Measurements from ENCODE around the gene CCL7. TPM values are rescaled to one million over a fixed set of nuclear protein-coding genes. Genes with fewer than 3 reads are reported as not detected.

CCL7 gene
- total RNA-seq, 2 experiments from 2014 or later, result not detected

GRCh38 chr17:34236281-34236892, 33.6 kb upstream of the CCL7 start:
- no peaks in the 10 kb centered on the region for H3K4me1 Mint-ChIP-seq (ENCODE audit: low read depth)
- ChIA-PET CTCF (no interaction called here), POLR2A (no interaction called here)
- peaks cover 30% of the 10 kb centered on the region for H3K27me3 Mint-ChIP-seq
- Histone ChIP-seq H3K9me3 (ENCODE audit: control insufficient read depth in 1 of 2, insufficient read depth in 1 of 2, low read length in 2 of 2) (no peaks in the 10 kb centered on the region), H3K4me3 (ENCODE audit: low read length) (no peak overlapping the region), H3K36me3 (ENCODE audit: insufficient read depth, low read length) (no peaks in the 10 kb centered on the region), H3K27ac (ENCODE audit: low read depth in 1 of 2, low read length in 2 of 2) (no peak overlapping the region), H3K27me3 (ENCODE audit: control insufficient read depth in 1 of 2, insufficient read depth in 2 of 2, low read length in 2 of 2) (peaks cover 0 to 2% of the 10 kb centered on the region in 2 experiments), H3K4me1 (ENCODE audit: insufficient read depth, low read length) (no peaks in the 10 kb centered on the region)
- ATAC-seq (ENCODE audit: poor library complexity) (no peak), DNase-seq (peak in 1 of 14 experiments; percentile 24)
- no peaks in the 10 kb centered on the region for H3K9me3 Mint-ChIP-seq
- TF ChIP-seq CTCF (IDR thresholded peaks at IDR 0.05), result no peak
- H3K4me3 Mint-ChIP-seq, result no peak overlapping the region
- no peaks in the 10 kb centered on the region for H3K36me3 Mint-ChIP-seq (ENCODE audit: low read depth)
- H3K27ac Mint-ChIP-seq, result no peak overlapping the region
- intact Hi-C loops (cut with DNase I, micrococcal nuclease), result no loop called here

- no peak for ATAC-seq (ENCODE audit: poor library complexity)
- intact Hi-C loops (cut with DNase I, micrococcal nuclease), result no loop called here
- no peak for DNase-seq
- H3K4me1 Mint-ChIP-seq (ENCODE audit: low read depth), result no peaks in the 10 kb centered on the region
- H3K36me3 Mint-ChIP-seq (ENCODE audit: low read depth), result no peaks in the 10 kb centered on the region
- no peak overlapping the region for H3K4me3 ChIP-seq (ENCODE audit: low read length)
- no peak for TF ChIP-seq CTCF (IDR thresholded peaks at IDR 0.05)
- CTCF ChIA-PET, result no interaction called here
- peaks cover 0 to 2% of the 10 kb centered on the region in 2 experiments for H3K27me3 ChIP-seq (ENCODE audit: control insufficient read depth in 1 of 2, insufficient read depth in 2 of 2, low read length in 2 of 2)
- H3K36me3 ChIP-seq (ENCODE audit: insufficient read depth, low read length), result no peaks in the 10 kb centered on the region
- peaks cover 28% of the 10 kb centered on the region for H3K27me3 Mint-ChIP-seq
- no peaks in the 10 kb centered on the region for H3K4me1 ChIP-seq (ENCODE audit: insufficient read depth, low read length)
- H3K27ac Mint-ChIP-seq, result no peak overlapping the region
- H3K9me3 Mint-ChIP-seq, result no peaks in the 10 kb centered on the region
- H3K9me3 ChIP-seq (ENCODE audit: control insufficient read depth in 1 of 2, insufficient read depth in 1 of 2, low read length in 2 of 2), result no peaks in the 10 kb centered on the region
- H3K27ac ChIP-seq (ENCODE audit: low read depth in 1 of 2, low read length in 2 of 2), result no peak overlapping the region
- POLR2A ChIA-PET, result no interaction called here
- H3K4me3 Mint-ChIP-seq, result no peak overlapping the region
These were observed 32.6 kb upstream of the CCL7 start for GRCh38 chr17:34237458-34237857.

- Mint-ChIP-seq H3K4me3 (no peak overlapping the region), H3K9me3 (no peaks in the 10 kb centered on the region), H3K27me3 (peaks cover 20% of the 10 kb centered on the region), H3K4me1 (ENCODE audit: low read depth) (no peaks in the 10 kb centered on the region), H3K36me3 (ENCODE audit: low read depth) (no peaks in the 10 kb centered on the region), H3K27ac (no peak overlapping the region)
- Histone ChIP-seq H3K9me3 (ENCODE audit: control insufficient read depth in 1 of 2, insufficient read depth in 1 of 2, low read length in 2 of 2) (no peaks in the 10 kb centered on the region), H3K27me3 (ENCODE audit: control insufficient read depth in 1 of 2, insufficient read depth in 2 of 2, low read length in 2 of 2) (peaks cover 2 to 4% of the 10 kb centered on the region in 2 experiments), H3K36me3 (ENCODE audit: insufficient read depth, low read length) (no peaks in the 10 kb centered on the region), H3K4me1 (ENCODE audit: insufficient read depth, low read length) (no peaks in the 10 kb centered on the region), H3K27ac (ENCODE audit: low read depth in 1 of 2, low read length in 2 of 2) (no peak overlapping the region), H3K4me3 (ENCODE audit: low read length) (no peak overlapping the region)
- no peak for ATAC-seq (ENCODE audit: poor library complexity)
- intact Hi-C loops (cut with DNase I, micrococcal nuclease), result no loop called here
- POLR2A ChIA-PET, result no interaction called here
- CTCF ChIA-PET, result no interaction called here
- peak in 2 of 14 experiments; percentile 31 to 34 for DNase-seq
- no peak for TF ChIP-seq CTCF (IDR thresholded peaks at IDR 0.05)
These were observed 29.0 kb upstream of the CCL7 start for GRCh38 chr17:34241062-34241461.

All from CD4-positive, alpha-beta T cell (primary cell).